Chondrocyte (in vitro differentiated cells): ENCODE measurements around the gene F10. TPM values are rescaled to one million over a fixed set of nuclear protein-coding genes. Genes with fewer than 3 reads are reported as not detected.

ENCODE experiments used
- DNase-seq: peaks from one replicate; pipeline ENCODE4 v3.0.0; 2021; ENCODE audit warnings: mixed read lengths, low spot score
- H3K27ac Mint-ChIP-seq: one replicate; pipeline ENCODE4 v1.8.0; 2021; ENCODE audit warnings: mild to moderate bottlenecking, moderate library complexity, mixed read lengths; ENCODE audit not compliant: unreplicated experiment
- H3K27me3 Mint-ChIP-seq: 2 replicates; pipeline ENCODE4 v1.8.0; 2021; ENCODE audit warnings: low read depth, mixed read lengths
- H3K36me3 Mint-ChIP-seq: 2 replicates; pipeline ENCODE4 v1.8.0; 2021; ENCODE audit warnings: low read depth, mixed read lengths
- H3K4me1 Mint-ChIP-seq: 2 replicates; pipeline ENCODE4 v1.8.0; 2021; ENCODE audit warnings: low read depth, mild to moderate bottlenecking, mixed read lengths
- H3K4me3 Mint-ChIP-seq: one replicate; pipeline ENCODE4 v1.8.0; 2021; ENCODE audit warnings: mild to moderate bottlenecking, moderate library complexity, mixed read lengths; ENCODE audit not compliant: unreplicated experiment
- H3K9me3 Mint-ChIP-seq: 2 replicates; pipeline ENCODE4 v1.8.0; 2021; ENCODE audit warnings: low read depth, mixed read lengths
- total RNA-seq: library from RNA; stranded (reverse); gene quantifications from 3 replicates; pipeline ENCODE4 v1.2.1, GENCODE V29; 2021
- TF ChIP-seq, protein P1 (sequence below): fragments of 200-600 bp; sonication (generic); IDR thresholded peaks from 2 replicates; pipeline ENCODE4 v1.5.0; 2021; ENCODE audit warnings: antibody characterized with exemption, mild to moderate bottlenecking, moderate library complexity

F10 gene
- total RNA-seq, 1 donor from 2014 or later = 1.9 TPM

GRCh38 chr13:113084094-113084942 lies 38.3 kb upstream of the F10 start:
- DNase-seq = peak; percentile 69
- TF ChIP-seq, protein P1, sequence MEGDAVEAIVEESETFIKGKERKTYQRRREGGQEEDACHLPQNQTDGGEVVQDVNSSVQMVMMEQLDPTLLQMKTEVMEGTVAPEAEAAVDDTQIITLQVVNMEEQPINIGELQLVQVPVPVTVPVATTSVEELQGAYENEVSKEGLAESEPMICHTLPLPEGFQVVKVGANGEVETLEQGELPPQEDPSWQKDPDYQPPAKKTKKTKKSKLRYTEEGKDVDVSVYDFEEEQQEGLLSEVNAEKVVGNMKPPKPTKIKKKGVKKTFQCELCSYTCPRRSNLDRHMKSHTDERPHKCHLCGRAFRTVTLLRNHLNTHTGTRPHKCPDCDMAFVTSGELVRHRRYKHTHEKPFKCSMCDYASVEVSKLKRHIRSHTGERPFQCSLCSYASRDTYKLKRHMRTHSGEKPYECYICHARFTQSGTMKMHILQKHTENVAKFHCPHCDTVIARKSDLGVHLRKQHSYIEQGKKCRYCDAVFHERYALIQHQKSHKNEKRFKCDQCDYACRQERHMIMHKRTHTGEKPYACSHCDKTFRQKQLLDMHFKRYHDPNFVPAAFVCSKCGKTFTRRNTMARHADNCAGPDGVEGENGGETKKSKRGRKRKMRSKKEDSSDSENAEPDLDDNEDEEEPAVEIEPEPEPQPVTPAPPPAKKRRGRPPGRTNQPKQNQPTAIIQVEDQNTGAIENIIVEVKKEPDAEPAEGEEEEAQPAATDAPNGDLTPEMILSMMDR = peak; percentile 33
- Mint-ChIP-seq H3K27me3 (peaks cover 5% of the 10 kb centered on the region), H3K36me3 (no peaks in the 10 kb centered on the region), H3K4me3 (no peak overlapping the region), H3K9me3 (no peaks in the 10 kb centered on the region), H3K27ac (no peak overlapping the region), H3K4me1 (no peaks in the 10 kb centered on the region)

- Mint-ChIP-seq H3K27me3 (peaks cover 3% of the 10 kb centered on the region), H3K36me3 (no peaks in the 10 kb centered on the region), H3K27ac (no peak overlapping the region), H3K4me3 (no peak overlapping the region), H3K4me1 (no peaks in the 10 kb centered on the region), H3K9me3 (no peaks in the 10 kb centered on the region)
- TF ChIP-seq, protein P1 = no peak
- DNase-seq = peak; percentile 94
Observed at GRCh38 chr13:113084943-113085540, 37.6 kb upstream of the F10 start.

DNA sequence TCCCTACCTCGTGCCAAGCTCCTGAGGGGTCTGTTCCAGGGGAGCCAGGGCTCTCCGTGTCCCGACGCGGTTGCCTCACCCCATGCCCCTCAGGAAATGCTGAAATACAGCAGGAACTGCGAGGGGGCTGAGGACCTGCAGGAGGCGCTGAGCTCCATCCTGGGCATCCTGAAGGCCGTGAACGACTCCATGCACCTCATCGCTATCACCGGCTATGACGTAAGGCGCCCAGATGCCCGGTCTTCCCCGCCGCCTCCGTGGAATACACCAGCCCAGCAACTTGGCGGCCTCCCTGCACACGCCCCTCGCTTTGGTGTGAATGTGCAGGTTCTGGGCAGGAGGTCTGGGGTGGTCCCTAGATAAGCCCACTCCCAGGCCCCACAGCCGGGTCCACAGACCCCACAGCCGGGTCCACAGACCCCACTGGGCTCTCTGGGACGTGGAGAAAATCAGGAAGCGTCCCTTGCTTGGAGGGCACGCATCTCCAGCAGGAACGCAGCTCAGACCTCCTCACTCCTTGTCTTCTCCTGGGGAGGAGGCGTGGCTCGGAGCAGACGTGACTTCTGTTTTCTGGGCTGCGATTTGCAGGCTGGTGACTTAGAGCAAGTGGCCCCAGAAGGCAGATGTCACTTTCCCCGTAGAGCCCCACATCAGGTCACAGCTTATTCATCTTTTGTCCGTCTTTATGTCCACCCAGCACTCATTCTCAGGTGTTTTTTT lies 36.4 kb upstream of the F10 start:
- no peaks in the 10 kb centered on the region for H3K9me3 Mint-ChIP-seq
- TF ChIP-seq, protein P1 = peak; percentile 30
- H3K4me1 Mint-ChIP-seq = no peaks in the 10 kb centered on the region
- DNase-seq = peak; percentile 76
- H3K36me3 Mint-ChIP-seq = no peaks in the 10 kb centered on the region
- no peak overlapping the region for H3K27ac Mint-ChIP-seq
- peaks cover 6% of the 10 kb centered on the region for H3K27me3 Mint-ChIP-seq
- no peak overlapping the region for H3K4me3 Mint-ChIP-seq

GRCh38 chr13:113086991-113087922 lies 35.3 kb upstream of the F10 start:
- TF ChIP-seq, protein P1 = no peak
- Mint-ChIP-seq H3K9me3 (no peaks in the 10 kb centered on the region), H3K36me3 (no peaks in the 10 kb centered on the region), H3K27ac (no peak overlapping the region), H3K4me3 (no peak overlapping the region), H3K4me1 (no peaks in the 10 kb centered on the region), H3K27me3 (peaks cover 3% of the 10 kb centered on the region)
- DNase-seq = peak; percentile 72
